Activated naive CD4-positive, alpha-beta T cell treated with anti-CD3 and anti-CD28 coated beads for 36 hours (primary cell): Measurements from ENCODE around the gene SPDYC. TPM values are rescaled to one million over a fixed set of nuclear protein-coding genes. Genes with fewer than 3 reads are reported as not detected.

ENCODE experiments used
- CTCF ChIA-PET: fragments of 350-600 bp; sonication (Branson Sonifier 250); formaldehyde crosslinking; loops from one replicate; lab custom pipeline; 2021; ENCODE audit warnings: antibody characterized with exemption; lab: Charles Lee
- DNase-seq: peaks from one replicate; pipeline ENCODE4 v3.0.0-alpha.2; 2020
- H3K27ac Mint-ChIP-seq: one replicate; pipeline ENCODE4 v1.8.0; 2021; ENCODE audit warnings: mild to moderate bottlenecking, mixed read lengths
- H3K27me3 Mint-ChIP-seq: one replicate; pipeline ENCODE4 v1.8.0; 2021; ENCODE audit warnings: low read depth, mixed read lengths
- H3K36me3 Mint-ChIP-seq: one replicate; pipeline ENCODE4 v1.8.0; 2021; ENCODE audit warnings: low read depth, mixed read lengths
- H3K4me1 Mint-ChIP-seq: one replicate; pipeline ENCODE4 v1.8.0; 2021; ENCODE audit warnings: low read depth, mixed read lengths
- H3K4me3 Mint-ChIP-seq: one replicate; pipeline ENCODE4 v1.8.0; 2021; ENCODE audit warnings: mild to moderate bottlenecking, moderate library complexity, mixed read lengths
- H3K9me3 Mint-ChIP-seq: one replicate; pipeline ENCODE4 v1.8.0; 2021; ENCODE audit warnings: mixed read lengths
- intact Hi-C: fragments of 100-400 bp; cut with micrococcal nuclease; formaldehyde crosslinking; loops from one replicate; pipeline ENCODE4 v1.15.1; 2023
- total RNA-seq, 2 experiments: library from RNA; stranded (reverse); gene quantifications; one replicate each; pipeline ENCODE4 v1.2.3, GENCODE V29; 2021

Gene SPDYC
- total RNA-seq, 2 experiments from 2014 or later: not detected

DNA sequence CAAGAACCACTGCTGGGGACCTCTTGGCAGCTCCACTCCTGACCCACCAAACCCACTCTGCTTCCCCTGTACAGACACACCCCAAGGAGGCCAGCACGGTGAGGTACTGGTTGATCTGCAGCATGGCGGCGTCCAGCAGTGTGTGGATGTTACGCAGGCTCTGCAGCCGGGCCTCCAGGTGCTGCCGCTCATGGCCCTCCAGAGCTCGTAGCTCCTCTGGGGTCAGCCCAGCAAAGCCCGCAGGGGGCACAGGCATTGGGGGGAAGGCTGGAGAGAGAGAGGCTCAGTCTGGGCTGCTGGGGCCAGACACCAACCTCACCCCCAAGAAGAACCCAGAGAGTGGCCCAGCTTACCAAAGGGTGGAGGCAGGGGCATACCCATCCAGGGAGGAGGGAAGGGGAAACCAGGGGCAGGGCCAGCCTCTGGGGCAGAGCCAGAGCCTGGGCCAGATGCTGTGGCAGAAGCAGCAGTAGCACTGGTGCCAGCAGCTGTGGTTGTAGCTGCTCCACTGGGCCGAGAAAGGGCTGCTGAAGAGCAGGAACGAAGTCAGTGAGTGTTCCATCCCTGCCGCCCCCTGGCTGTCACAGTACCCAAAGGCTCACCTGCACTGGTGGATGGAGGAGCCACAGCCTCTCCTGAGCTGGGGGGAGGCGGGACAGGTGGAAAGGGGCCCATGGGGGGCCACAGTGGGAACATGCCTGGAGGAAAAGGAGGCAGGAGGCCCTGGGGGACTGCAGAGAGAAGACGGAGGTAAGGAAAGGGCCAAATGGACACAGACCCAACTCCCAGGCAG, 40.2 kb upstream of the SPDYC start:
- no peak for DNase-seq
- H3K4me1 Mint-ChIP-seq: peaks cover 19% of the 10 kb centered on the region
- H3K27ac Mint-ChIP-seq: no peak overlapping the region
- intact Hi-C loops: loop anchor here (5.0 kb wide), 1 partner anchor 132 kb away; the partner anchor contains the start of gene POLA2
- CTCF ChIA-PET: interaction anchor here (1.0 kb wide), 1 partner anchor 11 kb away, joined by 3 read pairs; no protein-coding TSS in a partner anchor
- peaks cover 11% of the 10 kb centered on the region for H3K36me3 Mint-ChIP-seq
- H3K9me3 Mint-ChIP-seq: no peaks in the 10 kb centered on the region
- no peaks in the 10 kb centered on the region for H3K27me3 Mint-ChIP-seq
- no peak overlapping the region for H3K4me3 Mint-ChIP-seq

DNA sequence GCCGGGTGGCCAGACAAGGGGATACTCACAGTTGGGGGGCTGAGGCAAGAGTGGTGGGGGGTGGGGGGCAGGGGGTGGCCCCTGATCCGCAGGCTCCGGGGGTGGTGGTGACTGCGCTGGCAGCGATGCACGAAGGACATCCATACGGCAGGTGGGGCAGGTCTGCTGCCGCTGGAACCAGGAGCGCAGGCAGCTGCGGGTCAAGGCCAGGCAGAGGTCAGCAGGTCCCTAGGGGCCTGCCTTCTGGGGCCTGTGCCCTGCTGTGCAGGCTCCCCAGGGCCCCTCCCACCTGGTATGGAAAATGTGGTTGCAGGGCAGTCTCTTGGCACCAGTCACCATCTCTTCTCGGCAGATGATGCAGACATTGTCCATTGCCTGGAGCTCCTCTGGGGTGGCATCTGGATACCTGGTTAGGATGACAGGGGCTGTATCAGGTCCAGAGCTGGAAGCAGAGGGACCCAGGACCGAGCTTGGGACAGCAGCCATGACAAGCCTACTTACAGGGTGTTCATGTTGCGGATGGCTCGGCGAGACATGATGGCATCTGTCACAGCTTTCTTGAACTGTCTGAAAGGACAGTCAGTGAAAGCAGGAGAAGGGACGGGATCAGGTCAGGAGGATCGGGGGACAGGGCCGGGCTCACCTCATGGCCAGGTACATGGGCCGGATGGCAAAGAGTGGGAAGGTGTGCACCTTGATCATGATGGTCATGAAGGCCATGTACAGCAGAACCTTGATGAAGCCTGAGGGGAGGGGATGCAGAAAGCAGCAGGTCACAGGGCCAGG, 39.2 kb upstream of the SPDYC start:
- no peak overlapping the region for H3K27ac Mint-ChIP-seq
- DNase-seq: no peak
- peaks cover 10% of the 10 kb centered on the region for H3K36me3 Mint-ChIP-seq
- H3K9me3 Mint-ChIP-seq: no peaks in the 10 kb centered on the region
- intact Hi-C loops: loop anchor here (5.0 kb wide), 1 partner anchor 131 kb away; the partner anchor contains the start of gene POLA2
- no peak overlapping the region for H3K4me3 Mint-ChIP-seq
- H3K4me1 Mint-ChIP-seq: peaks cover 20% of the 10 kb centered on the region
- H3K27me3 Mint-ChIP-seq: no peaks in the 10 kb centered on the region
- CTCF ChIA-PET: interaction anchor here (0.6 to 1.0 kb wide), 2 partner anchors 13 to 31 kb away, joined by 4 read pairs; partner anchors contain the start of gene ZNHIT2

DNA sequence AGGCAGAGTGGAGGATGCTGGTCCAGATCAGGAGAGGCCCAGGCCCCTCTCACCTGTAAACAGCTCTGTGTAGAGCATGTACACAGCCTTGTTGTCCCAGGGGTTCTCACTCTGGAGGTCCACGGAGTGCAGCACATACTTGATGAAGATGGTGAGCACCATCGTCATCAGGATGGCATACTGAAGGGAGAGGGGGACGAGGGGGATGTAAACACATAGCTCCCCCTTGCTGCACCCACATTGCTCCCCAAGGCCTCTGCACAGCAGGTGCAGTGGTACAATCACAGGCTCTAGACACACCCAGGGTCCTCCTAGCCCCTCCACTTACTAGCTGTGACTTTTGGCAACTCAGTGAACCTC, 38.6 kb upstream of the SPDYC start:
- H3K4me1 Mint-ChIP-seq: peaks cover 25% of the 10 kb centered on the region
- H3K27me3 Mint-ChIP-seq: no peaks in the 10 kb centered on the region
- no peak overlapping the region for H3K4me3 Mint-ChIP-seq
- H3K27ac Mint-ChIP-seq: no peak overlapping the region
- CTCF ChIA-PET: interaction anchor here (0.6 to 1.0 kb wide), 2 partner anchors 14 to 32 kb away, joined by 4 read pairs; partner anchors contain the start of gene ZNHIT2
- intact Hi-C loops: loop anchor here (5.0 kb wide), 1 partner anchor 131 kb away; the partner anchor contains the start of gene POLA2
- peaks cover 8% of the 10 kb centered on the region for H3K36me3 Mint-ChIP-seq
- no peaks in the 10 kb centered on the region for H3K9me3 Mint-ChIP-seq
- no peak for DNase-seq

DNA sequence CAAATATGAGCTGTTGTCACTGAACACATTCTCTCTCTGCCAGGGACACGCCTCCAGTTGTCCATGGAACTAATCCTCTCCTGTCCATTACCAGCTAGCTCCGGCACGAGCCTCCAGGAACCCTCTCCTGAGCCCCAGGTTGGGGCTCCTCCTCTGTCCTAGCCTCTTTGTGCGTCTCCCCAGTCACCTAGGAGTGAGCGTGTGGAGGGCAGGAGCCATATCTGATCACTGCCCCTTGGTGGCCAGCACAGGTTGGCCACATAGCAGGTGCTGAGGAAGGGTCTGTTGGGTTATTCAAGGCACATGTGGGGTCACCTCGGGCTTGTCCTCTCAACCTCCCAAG, 38.2 kb upstream of the SPDYC start:
- CTCF ChIA-PET: interaction anchor here (1.0 kb wide), 1 partner anchor 14 kb away, joined by 4 read pairs; the partner anchor contains the start of gene ZNHIT2

DNA sequence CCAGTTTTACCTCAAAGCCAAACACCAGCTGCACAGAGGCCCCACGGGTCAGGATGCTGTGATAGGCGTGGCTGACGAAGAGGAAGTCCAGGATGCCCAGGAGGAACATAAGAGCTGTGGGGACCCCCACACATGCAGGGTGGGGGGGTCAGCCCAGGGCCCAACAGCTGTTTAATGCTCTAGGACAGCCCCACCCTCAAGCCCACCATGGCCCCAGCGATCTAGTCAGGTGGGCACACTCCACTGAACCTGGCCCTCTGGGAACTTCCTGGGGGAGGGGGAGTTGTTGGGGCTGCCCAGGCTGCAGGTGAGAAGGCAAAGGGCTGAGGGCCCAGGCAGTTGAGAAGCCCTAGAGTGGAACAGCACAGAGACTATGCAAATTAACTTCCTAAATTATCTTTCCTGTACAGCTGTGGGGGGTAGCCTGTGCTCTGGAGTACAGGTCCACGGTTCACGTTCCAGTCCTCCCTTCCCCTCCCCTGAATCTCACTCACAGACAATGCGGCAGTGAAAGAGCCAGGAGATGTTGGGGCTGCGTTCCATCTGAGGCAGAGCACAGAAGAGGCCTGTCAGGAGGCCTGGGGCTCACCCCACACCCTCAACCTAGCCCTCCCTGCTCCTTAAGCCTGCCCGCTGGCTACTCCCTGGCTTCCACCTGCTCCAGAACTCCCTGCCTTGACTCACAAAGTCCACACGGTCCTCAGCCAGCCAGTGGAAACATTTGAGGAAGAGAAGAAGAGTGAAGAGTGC, 37.6 kb upstream of the SPDYC start:
- intact Hi-C loops: loop anchor here (5.0 kb wide), 1 partner anchor 130 kb away; the partner anchor contains the start of gene POLA2
- Mint-ChIP-seq H3K9me3 (no peaks in the 10 kb centered on the region), H3K27me3 (no peaks in the 10 kb centered on the region), H3K27ac (peak overlapping the region; percentile 100), H3K4me1 (peaks cover 29% of the 10 kb centered on the region), H3K36me3 (peaks cover 7% of the 10 kb centered on the region), H3K4me3 (peak overlapping the region; percentile 99)
- CTCF ChIA-PET: interaction anchor here (1.0 kb wide), 1 partner anchor 15 kb away, joined by 4 read pairs; the partner anchor contains the start of gene ZNHIT2
- DNase-seq: no peak

More for the DNA sequence above, 38.2 kb upstream of the SPDYC start:
- Mint-ChIP-seq H3K4me1 (peaks cover 29% of the 10 kb centered on the region), H3K27ac (peak overlapping the region; percentile 41), H3K27me3 (no peaks in the 10 kb centered on the region), H3K4me3 (no peak overlapping the region), H3K36me3 (peaks cover 7% of the 10 kb centered on the region), H3K9me3 (no peaks in the 10 kb centered on the region)
- no peak for DNase-seq
- intact Hi-C loops: loop anchor here (5.0 kb wide), 1 partner anchor 130 kb away; the partner anchor contains the start of gene POLA2

DNA sequence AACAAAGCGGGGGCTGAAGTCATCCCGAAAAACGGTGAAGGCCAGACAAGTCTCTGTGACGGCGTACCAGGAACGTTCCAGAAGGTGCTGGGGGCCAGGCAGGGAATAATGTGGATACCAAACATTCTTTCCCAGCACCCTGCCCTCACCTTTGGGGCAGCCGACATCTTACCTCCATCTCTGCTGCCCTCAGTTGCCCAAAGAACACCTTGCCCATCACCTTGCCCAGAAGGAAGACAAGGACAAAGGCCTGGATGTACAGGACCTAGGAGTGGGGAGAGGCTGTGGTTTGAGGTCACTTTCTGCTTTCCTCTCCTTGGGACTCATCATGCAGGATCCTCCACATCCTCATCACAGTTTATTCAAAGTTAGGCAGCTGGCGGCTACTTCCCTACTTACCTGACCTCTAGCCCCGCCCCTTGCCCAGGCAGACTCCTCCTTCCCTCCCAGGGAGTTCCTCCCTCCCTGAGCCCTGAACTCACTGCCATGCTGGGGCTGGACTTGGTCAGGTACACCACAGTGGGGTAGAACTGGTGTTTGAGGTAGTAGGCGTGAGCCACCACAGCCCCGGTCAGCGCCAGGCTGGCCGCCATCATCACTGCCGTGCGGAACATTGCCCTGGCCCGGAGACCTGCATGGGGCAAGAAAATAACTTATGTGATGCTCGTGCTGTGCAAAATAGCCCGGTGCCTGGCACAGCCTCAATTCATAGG, 36.9 kb upstream of the SPDYC start:
- peaks cover 29% of the 10 kb centered on the region for H3K4me1 Mint-ChIP-seq
- peaks cover 7% of the 10 kb centered on the region for H3K36me3 Mint-ChIP-seq
- peak overlapping the region; percentile 100 for H3K27ac Mint-ChIP-seq
- H3K4me3 Mint-ChIP-seq: peak overlapping the region; percentile 99
- intact Hi-C loops: loop anchor here (5.0 kb wide), 1 partner anchor 129 kb away; the partner anchor contains the start of gene POLA2
- H3K27me3 Mint-ChIP-seq: no peaks in the 10 kb centered on the region
- H3K9me3 Mint-ChIP-seq: no peaks in the 10 kb centered on the region
- CTCF ChIA-PET: no interaction called here
- DNase-seq: peak; percentile 68

DNA sequence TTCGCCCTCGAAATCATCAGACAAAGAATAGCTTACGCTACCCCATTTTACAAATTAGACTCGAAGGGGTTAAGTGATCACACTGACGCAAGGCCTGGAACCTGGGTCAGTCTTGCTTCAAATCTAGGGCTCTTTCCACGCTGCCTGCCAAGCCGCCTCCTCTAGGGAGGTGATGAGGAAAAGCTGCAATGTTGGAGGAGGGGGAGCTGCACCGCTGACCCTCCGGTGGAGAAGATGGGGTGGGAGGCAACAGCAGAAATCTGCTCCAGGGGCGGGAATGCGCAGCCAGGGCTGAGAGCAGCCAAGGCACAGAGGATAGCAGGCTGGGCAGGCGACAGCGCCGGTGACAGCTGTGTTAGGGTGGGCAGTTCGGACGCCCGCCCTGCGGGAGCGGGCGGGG, 36.3 kb upstream of the SPDYC start:
- DNase-seq: no peak
- H3K27ac Mint-ChIP-seq: peak overlapping the region; percentile 100
- CTCF ChIA-PET: no interaction called here
- peak overlapping the region; percentile 99 for H3K4me3 Mint-ChIP-seq
- intact Hi-C loops: loop anchor here (1.0 to 5.0 kb wide), 2 partner anchors 16 to 129 kb away; partner anchors contain the start of genes POLA2 and ZNHIT2
- peaks cover 29% of the 10 kb centered on the region for H3K4me1 Mint-ChIP-seq
- no peaks in the 10 kb centered on the region for H3K9me3 Mint-ChIP-seq
- no peaks in the 10 kb centered on the region for H3K27me3 Mint-ChIP-seq
- H3K36me3 Mint-ChIP-seq: peaks cover 7% of the 10 kb centered on the region

DNA sequence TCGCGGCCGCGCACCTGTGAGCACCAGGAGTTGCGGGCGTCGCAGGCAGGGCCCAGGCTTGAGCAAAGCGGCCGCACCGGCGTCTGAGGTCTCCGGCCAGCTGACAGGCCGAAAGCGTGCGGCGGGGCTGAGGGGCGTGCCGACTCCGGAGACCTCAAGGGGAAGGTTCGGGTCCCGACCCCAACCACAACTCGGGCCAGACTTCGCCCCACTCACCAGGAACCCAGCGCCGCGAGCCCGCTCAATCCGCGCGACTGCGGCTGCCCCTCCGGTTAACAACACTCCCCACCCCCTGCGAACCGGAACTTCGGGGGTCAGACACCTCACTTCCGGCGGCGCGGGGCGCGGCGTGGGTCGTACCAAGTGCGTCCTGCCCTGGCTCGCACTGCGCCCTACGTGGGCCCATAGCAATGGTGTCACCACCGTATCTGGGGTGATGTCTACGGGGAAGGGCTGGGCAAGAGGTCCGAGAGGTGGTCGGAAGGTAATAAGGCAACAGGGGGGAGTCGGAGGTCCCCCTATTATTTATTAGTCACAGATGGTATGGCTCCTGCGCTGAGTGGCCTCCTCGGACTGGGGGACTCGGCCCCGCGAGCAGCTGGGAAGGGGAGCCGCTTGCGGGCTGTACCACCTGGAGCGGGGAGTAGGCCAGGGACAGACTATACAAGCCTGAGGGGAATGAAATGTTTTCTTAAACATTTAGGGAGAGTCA, 35.6 kb upstream of the SPDYC start, which contains the start of gene SYVN1:
Gene SYVN1 (minus strand): TSS at position 280 of the 712 bp plus-strand sequence. CDS start 918 bp downstream, outside the sequence.
- Mint-ChIP-seq H3K27ac (peak within 1 kb of the TSS; percentile 100), H3K36me3 (peaks cover 7% of the 10 kb centered on the region), H3K9me3 (no peaks in the 10 kb centered on the region), H3K4me3 (peak within 1 kb of the TSS; percentile 99), H3K4me1 (peaks cover 29% of the 10 kb centered on the region), H3K27me3 (no peaks in the 10 kb centered on the region)
- peak; percentile 92 for DNase-seq
- intact Hi-C loops: loop anchor here (1.0 to 5.0 kb wide), 2 partner anchors 17 to 128 kb away; partner anchors contain the start of genes POLA2 and ZNHIT2
- CTCF ChIA-PET: interaction anchor here (0.5 to 2.1 kb wide), 4 partner anchors 23 to 181 kb away, joined by 3 to 8 read pairs (median 4); partner anchors contain the start of gene CAPN1

DNA sequence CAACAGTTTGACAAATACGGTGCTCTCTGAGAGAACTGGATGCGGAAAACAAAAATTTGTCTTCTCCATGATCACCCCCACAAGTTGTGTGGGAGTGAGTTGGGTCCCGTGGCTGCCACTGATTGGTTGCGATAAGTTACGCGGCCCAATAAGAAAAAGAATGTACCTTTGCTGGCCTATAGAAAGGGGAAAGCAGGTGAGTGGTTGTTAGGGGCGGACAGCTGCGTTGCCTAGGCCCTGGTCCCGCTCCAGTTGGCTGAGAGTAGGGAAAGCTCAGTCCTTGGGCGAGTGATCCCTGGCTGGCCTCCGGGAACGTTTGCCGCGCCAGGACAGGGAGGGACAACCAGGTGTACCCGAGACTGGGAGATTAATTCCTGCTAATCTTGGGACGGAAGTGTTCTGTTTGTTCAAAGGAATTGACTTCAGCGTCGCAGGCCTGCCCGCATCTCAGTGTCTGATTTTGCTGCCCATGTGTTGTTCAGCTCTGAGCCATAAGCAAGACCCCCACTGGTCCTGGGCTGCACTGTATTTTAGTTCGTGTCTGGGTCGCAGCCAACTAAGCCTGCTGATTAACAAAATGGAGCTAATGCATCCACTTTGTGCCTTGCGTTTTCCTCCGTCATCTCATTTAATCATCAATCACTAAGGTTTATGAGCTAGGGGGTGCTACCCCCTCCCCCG, 34.9 kb upstream of the SPDYC start:
- intact Hi-C loops: loop anchor here (1.0 to 5.0 kb wide), 4 partner anchors 13 to 127 kb away; partner anchors contain the start of genes FAU, MRPL49, POLA2 and VPS51
- H3K36me3 Mint-ChIP-seq: peaks cover 7% of the 10 kb centered on the region
- peak overlapping the region; percentile 99 for H3K4me3 Mint-ChIP-seq
- no peaks in the 10 kb centered on the region for H3K27me3 Mint-ChIP-seq
- H3K4me1 Mint-ChIP-seq: peaks cover 29% of the 10 kb centered on the region
- peak; percentile 92 for DNase-seq
- CTCF ChIA-PET: interaction anchor here (0.6 to 2.1 kb wide), 7 partner anchors 14 to 180 kb away, joined by 3 to 8 read pairs (median 4); partner anchors contain the start of gene CAPN1
- H3K9me3 Mint-ChIP-seq: no peaks in the 10 kb centered on the region
- peak overlapping the region; percentile 100 for H3K27ac Mint-ChIP-seq
